Natural killer cell (primary cell): Measurements from ENCODE around the gene CUX1. TPM values are rescaled to one million over a fixed set of nuclear protein-coding genes. Genes with fewer than 3 reads are reported as not detected.

Experiments
- ATAC-seq, 3 donors: fragments of 150-1000 bp in 2 of 3; fragments of 200-7000 bp in 1 of 3; cut with Tn5 transposase; 1 replicate in 1 of 3; 2 replicates in 2 of 3; pipeline ENCODE4 v1.10.0; 2021; ENCODE audit warnings: mild to moderate bottlenecking in 2 of 3, moderate library complexity in 2 of 3
- DNase-seq, 2 donors: peaks; one replicate each; pipeline versions ENCODE4 v3.0.0 to v3.0.0-alpha.2; 2013 to 2021; ENCODE audit warnings: mixed read lengths in 1 of 2
- H3K27ac ChIP-seq: one replicate; pipeline ENCODE4 v1.5.1; 2013; ENCODE audit warnings: mild to moderate bottlenecking, low read length
- H3K27me3 ChIP-seq: one replicate; pipeline ENCODE4 v1.6.1; 2013; ENCODE audit warnings: low read length; ENCODE audit not compliant: control insufficient read depth, insufficient read depth
- H3K36me3 ChIP-seq: one replicate; pipeline ENCODE4 v1.6.1; 2013; ENCODE audit warnings: low read length; ENCODE audit not compliant: control insufficient read depth, insufficient read depth
- H3K4me1 ChIP-seq: one replicate; pipeline ENCODE4 v1.6.1; 2013; ENCODE audit warnings: low read length; ENCODE audit not compliant: control insufficient read depth, insufficient read depth
- H3K4me3 ChIP-seq: one replicate; pipeline ENCODE4 v1.5.1; 2013; ENCODE audit warnings: low read length
- H3K9me3 ChIP-seq: one replicate; pipeline ENCODE4 v1.6.1; 2013; ENCODE audit warnings: low read length; ENCODE audit not compliant: control insufficient read depth, insufficient read depth
- H3K27ac Mint-ChIP-seq, 2 donors: one replicate each; pipeline ENCODE4 v1.8.0; 2022; ENCODE audit warnings: mild to moderate bottlenecking in 2 of 2, mixed read lengths in 2 of 2, moderate library complexity in 1 of 2
- H3K27me3 Mint-ChIP-seq, 2 donors: one replicate each; pipeline ENCODE4 v1.8.0; 2022; ENCODE audit warnings: low read depth in 2 of 2, mixed read lengths in 2 of 2
- H3K36me3 Mint-ChIP-seq: one replicate; pipeline ENCODE4 v1.8.0; 2022; ENCODE audit warnings: mixed read lengths
- H3K4me1 Mint-ChIP-seq, 2 donors: one replicate each; pipeline ENCODE4 v1.8.0; 2022; ENCODE audit warnings: mixed read lengths in 2 of 2
- H3K4me3 Mint-ChIP-seq: one replicate; pipeline ENCODE4 v1.8.0; 2022; ENCODE audit warnings: mild to moderate bottlenecking, moderate library complexity, mixed read lengths
- H3K9me3 Mint-ChIP-seq, 2 donors: one replicate each; pipeline ENCODE4 v1.8.0; 2022; ENCODE audit warnings: mixed read lengths in 2 of 2
- CTCF ChIP-seq: fragments of 200-600 bp; IDR thresholded peaks from one replicate; pipeline ENCODE4 v1.8.0; 2022; ENCODE audit warnings: antibody characterized with exemption
- WGBS: methylation state at CpG from one replicate; pipeline ENCODE4 v1.1.7; 2013; ENCODE audit warnings: missing lambda C conversion rate; ENCODE audit not compliant: insufficient coverage; 5-methylcytosine and 5-hydroxymethylcytosine counted together
- intact Hi-C: fragments of 100-400 bp; cut with micrococcal nuclease; formaldehyde crosslinking; loops from one replicate; pipeline ENCODE4 v1.14.2; 2022
- total RNA-seq, 4 donors: library from RNA; stranded (reverse); fragments of 120-200 nt in 1 of 4; gene quantifications; one replicate each; pipeline versions ENCODE4 v1.2.3 to v1.2.4, GENCODE V29; 2013 to 2022

CUX1 gene
- total RNA-seq, 3 donors from 2014 or later (not counting 1 experiment from before 2014, with no cell fraction given), result 59.8 to 77.4 (median 73.6) TPM

- H3K27me3 ChIP-seq, result no peaks in the 10 kb centered on the region
- H3K9me3 Mint-ChIP-seq, result no peaks in the 10 kb centered on the region
- peaks cover 5% of the 10 kb centered on the region for H3K4me1 ChIP-seq
- no peak for DNase-seq
- intact Hi-C loops, result no loop called here
- H3K4me1 Mint-ChIP-seq, result peaks cover 3 to 4% of the 10 kb centered on the region in 2 donors
- no peak overlapping the region for H3K27ac Mint-ChIP-seq
- no peaks in the 10 kb centered on the region for H3K9me3 ChIP-seq
- ATAC-seq, result no peak
- no peak overlapping the region for H3K4me3 Mint-ChIP-seq
- H3K36me3 ChIP-seq, result no peaks in the 10 kb centered on the region
- no peak overlapping the region for H3K4me3 ChIP-seq
- no peaks in the 10 kb centered on the region for H3K36me3 Mint-ChIP-seq
- WGBS, result 96% methylated on average over 18 of the region's 18 CpGs
- H3K27ac ChIP-seq, result no peak overlapping the region
- no peak for TF ChIP-seq CTCF
- H3K27me3 Mint-ChIP-seq, result no peaks in the 10 kb centered on the region
These were observed 328.7 kb downstream of the CUX1 start for GRCh38 chr7:102146122-102146521.

GRCh38 chr7:102147008-102147407, 329.6 kb downstream of the CUX1 start:
- Histone ChIP-seq H3K4me1 (no peaks in the 10 kb centered on the region), H3K4me3 (no peak overlapping the region), H3K9me3 (no peaks in the 10 kb centered on the region), H3K27ac (no peak overlapping the region), H3K36me3 (no peaks in the 10 kb centered on the region), H3K27me3 (no peaks in the 10 kb centered on the region)
- H3K36me3 Mint-ChIP-seq, result no peaks in the 10 kb centered on the region
- no peak for TF ChIP-seq CTCF
- intact Hi-C loops, result no loop called here
- H3K9me3 Mint-ChIP-seq, result no peaks in the 10 kb centered on the region
- H3K27me3 Mint-ChIP-seq, result no peaks in the 10 kb centered on the region
- no peak for ATAC-seq
- H3K4me1 Mint-ChIP-seq, result no peaks in the 10 kb centered on the region
- DNase-seq, result no peak
- no peak overlapping the region for H3K27ac Mint-ChIP-seq
- 41% methylated on average over 9 of the region's 10 CpGs for WGBS
- no peak overlapping the region for H3K4me3 Mint-ChIP-seq

- no peaks in the 10 kb centered on the region for H3K27me3 Mint-ChIP-seq
- no peaks in the 10 kb centered on the region for H3K36me3 Mint-ChIP-seq
- WGBS, result 95% methylated on average over 9 of the region's 9 CpGs
- H3K27ac Mint-ChIP-seq, result no peak overlapping the region
- no peak for TF ChIP-seq CTCF
- H3K36me3 ChIP-seq, result peaks cover 3% of the 10 kb centered on the region
- H3K9me3 Mint-ChIP-seq, result no peaks in the 10 kb centered on the region
- ATAC-seq (no peak), DNase-seq (no peak)
- no peak overlapping the region for H3K27ac ChIP-seq
- intact Hi-C loops, result no loop called here
- no peaks in the 10 kb centered on the region for H3K27me3 ChIP-seq
- no peaks in the 10 kb centered on the region for H3K9me3 ChIP-seq
- H3K4me1 Mint-ChIP-seq, result no peaks in the 10 kb centered on the region
- no peak overlapping the region for H3K4me3 Mint-ChIP-seq
- H3K4me3 ChIP-seq, result no peak overlapping the region
- no peaks in the 10 kb centered on the region for H3K4me1 ChIP-seq
These were observed 331.4 kb downstream of the CUX1 start for GRCh38 chr7:102148799-102149198.

GRCh38 chr7:102149416-102149815, 332.0 kb downstream of the CUX1 start:
- H3K27ac ChIP-seq, result no peak overlapping the region
- WGBS, result 92% methylated on average over 11 of the region's 12 CpGs
- DNase-seq (no peak), ATAC-seq (no peak)
- H3K9me3 ChIP-seq, result no peaks in the 10 kb centered on the region
- no peak for TF ChIP-seq CTCF
- no peaks in the 10 kb centered on the region for H3K4me1 ChIP-seq
- Mint-ChIP-seq H3K27ac (no peak overlapping the region), H3K4me1 (no peaks in the 10 kb centered on the region), H3K27me3 (no peaks in the 10 kb centered on the region), H3K4me3 (no peak overlapping the region), H3K9me3 (no peaks in the 10 kb centered on the region), H3K36me3 (no peaks in the 10 kb centered on the region)
- H3K27me3 ChIP-seq, result no peaks in the 10 kb centered on the region
- H3K36me3 ChIP-seq, result peaks cover 4% of the 10 kb centered on the region
- H3K4me3 ChIP-seq, result no peak overlapping the region
- intact Hi-C loops, result no loop called here
